HG03342 (cell line): ENCODE data around the gene PAWR.

Source experiments
- ATAC-seq: cut with Tn5 transposase; IDR thresholded peaks from one replicate; pipeline ENCODE4 v1.9.1; 2021; ENCODE audit warnings: mild to moderate bottlenecking, moderate library complexity; ENCODE audit not compliant: unreplicated experiment

Gene PAWR, protein sequence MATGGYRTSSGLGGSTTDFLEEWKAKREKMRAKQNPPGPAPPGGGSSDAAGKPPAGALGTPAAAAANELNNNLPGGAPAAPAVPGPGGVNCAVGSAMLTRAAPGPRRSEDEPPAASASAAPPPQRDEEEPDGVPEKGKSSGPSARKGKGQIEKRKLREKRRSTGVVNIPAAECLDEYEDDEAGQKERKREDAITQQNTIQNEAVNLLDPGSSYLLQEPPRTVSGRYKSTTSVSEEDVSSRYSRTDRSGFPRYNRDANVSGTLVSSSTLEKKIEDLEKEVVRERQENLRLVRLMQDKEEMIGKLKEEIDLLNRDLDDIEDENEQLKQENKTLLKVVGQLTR

DNA sequence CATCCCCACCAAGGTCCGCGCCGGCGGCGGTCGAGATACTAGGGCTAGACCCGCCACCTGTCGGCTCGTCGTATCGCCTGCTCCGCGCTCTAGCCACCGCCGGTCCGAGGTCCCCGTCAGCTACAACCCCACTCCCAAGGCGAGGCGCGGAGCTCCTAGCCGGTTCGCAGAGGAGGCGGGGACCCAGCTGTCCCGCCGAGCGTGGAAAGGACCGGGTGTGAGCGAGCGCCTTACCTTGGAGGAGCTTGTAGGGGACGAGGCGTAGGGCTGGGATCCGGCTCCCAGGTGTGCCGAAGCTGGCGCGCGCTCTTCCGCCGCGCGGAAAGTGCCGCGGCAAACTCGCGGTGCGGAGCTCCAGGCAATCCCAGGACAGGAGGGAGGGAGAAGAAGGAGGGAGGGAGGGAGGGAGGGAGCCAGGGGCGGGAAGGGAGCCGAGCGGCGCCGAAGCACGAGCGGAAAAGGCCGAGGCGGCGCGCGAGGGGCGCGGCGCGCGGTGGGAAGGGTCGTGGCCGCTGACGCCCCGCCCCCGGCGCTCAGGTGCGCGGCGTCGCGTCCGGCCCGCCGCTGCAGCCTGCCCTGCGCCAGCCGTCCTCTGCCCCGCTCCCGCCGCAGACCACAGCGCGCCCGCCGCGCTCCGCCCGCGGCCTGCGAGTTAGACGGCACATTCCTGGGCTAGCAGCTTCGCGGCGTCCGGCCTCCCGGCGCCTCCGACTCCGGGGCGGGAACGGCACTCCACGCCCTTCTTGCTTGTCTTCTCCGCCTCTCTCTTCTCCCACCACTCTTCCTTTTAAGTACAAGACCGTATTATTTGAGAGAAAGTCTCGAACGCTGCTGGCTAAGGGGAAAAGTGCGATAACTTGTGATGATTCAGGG is at the start of gene PAWR:
TSS of gene PAWR (minus strand) at position 327 of the 873 bp plus-strand sequence. CDS start 720 bp downstream, outside the sequence.
- peak; percentile 61 for ATAC-seq

DNA sequence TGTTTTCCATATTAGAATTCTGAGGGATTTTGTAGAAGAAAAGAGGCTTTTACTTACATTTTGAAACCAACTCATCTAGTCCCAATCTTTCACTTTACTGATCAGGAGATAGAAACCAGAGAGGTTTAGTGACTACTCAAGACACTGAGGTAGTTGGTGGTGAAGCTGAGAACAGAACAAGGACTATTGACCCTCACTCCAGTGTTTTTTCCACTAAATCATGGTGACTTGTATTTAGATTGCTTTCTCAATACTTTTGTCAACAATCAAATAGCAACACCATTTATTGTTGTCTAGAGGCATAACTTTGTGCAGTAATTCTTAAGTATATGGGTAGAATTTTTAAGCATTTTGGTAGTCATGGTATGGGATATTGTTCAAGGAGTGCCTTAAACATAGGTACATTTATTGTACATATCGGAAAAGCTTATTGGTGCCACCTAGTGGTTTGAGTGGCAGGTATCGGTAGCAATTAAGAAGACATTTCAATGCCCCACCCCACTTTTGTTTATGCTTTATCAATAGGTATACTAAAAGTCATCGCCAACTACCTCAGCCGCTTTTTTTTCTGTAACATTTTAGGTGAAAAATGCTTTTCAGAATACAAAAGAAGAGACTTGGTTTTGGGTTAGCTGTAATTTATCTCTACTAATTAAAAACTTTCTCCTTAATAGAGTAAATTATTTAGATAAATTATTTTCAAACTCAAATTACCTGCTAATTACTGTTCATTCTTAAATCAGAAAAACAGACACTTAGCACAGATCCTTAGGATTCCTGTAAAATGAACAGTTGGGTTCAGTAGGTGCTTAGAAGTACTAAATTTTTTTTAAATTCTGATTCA is 47.3 kb upstream of the PAWR start:
- ATAC-seq = peak; percentile 86

DNA sequence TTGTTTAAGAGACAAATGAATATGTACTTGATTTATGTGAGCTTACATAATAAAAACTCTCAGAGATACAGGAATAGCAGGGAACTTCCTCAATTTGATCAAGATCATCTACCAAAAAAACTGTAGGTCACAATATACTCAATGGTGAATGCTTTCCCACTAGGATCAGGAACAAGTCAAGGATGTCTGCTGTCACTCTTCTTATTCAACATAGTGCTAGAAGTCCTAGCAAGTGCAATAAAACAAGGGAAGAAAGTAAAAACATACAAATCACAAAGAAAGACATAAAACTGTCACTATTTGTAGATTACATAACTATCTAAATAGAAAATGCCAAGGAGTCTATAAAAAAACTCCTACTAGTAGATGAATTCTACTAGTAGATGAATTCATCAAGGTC is 41.9 kb upstream of the PAWR start:
- no peak for ATAC-seq

DNA sequence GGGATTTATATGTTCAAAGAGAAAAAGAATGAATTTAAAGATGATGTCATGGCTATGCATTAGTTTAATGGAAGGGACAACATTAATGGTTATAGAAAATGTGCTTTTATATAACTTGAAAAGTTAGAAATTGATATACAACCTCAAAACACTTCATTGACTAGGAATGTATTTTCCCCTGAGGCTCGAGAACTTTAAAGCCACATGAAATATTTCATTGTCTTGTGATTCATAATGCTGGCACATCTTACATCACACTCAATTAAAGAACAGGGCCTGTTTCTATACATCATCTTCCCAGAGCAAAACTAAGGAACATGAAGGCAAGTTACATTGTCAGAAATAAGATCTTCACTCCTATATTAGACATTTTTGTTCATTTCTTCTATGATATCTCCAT is 35.2 kb upstream of the PAWR start:
- ATAC-seq = no peak

DNA sequence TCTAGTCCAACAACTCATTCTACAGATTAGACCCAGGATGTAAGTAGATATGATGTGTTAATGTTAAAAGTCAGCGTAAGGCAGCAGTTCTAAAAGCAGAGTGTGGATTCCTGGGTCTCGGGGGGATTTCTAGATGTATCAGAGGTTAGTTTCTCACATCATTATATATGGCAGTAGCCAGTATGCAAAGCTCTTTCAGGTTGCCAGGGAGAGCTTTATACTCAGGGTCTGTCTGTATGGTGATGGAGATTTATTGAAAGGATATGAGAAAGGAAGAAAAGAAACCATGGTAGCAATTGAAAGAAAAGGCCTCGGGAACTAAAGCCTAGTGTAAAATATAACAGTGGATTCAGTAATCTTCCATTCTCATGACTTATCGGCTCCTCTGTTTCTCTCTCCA is 26.2 kb upstream of the PAWR start:
- ATAC-seq = no peak

DNA sequence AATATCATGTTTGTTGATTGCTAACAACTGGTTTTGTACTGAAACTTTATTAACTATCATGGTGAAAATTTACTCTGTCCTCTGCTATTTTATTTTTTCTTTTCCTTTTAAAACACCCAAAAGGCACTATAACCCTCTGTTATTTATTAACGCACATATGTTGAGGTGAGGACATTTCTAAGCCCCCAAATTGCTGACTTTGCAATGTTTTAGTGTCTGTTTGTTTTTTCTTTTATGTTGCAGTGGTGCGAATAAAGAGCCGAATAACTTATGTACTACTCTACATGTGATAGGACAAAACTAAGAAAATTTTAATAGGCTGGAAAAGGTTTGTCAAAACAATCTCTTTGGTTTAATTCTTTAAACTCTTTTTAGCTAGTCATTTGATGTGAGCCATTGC is 24.5 kb upstream of the PAWR start:
- ATAC-seq = no peak

DNA sequence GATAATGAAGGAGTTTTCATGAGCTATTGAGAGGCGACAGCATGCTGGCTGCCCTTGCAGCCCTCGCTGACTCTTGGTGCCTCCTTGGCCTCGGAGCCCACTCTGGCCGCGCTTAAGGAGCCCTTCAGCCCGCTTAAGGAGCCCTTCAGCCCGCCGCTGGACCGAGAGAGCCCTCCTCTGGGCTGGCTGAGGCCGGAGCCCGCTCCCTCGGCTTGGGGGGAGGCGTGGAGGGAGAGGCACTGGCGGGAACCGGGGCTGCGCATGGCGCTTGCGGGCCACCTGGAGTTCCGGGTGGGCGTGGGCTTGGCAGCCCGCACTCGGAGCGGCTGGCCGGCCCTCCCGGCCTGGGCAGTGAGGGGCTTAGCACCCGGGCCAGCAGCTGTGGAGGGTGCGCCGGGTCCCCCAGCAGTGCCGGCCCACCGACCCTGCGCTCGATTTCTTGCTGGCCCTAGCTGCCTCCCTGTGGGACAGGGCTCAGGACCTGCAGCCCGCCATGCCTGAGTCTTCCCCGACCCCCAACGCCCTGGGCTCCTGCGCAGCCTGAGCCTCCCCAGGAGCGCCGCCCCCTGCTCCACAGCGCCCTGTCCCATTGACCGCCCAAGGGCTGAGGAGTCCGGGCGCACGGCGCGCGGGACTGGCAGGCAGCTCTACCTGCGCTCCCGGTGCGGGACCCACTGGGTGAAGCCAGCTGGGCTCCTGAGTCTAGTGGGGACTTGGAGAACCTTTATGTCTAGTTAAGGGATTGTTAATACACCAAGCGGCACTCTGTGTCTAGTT is 20.1 kb upstream of the PAWR start:
- ATAC-seq = no peak

DNA sequence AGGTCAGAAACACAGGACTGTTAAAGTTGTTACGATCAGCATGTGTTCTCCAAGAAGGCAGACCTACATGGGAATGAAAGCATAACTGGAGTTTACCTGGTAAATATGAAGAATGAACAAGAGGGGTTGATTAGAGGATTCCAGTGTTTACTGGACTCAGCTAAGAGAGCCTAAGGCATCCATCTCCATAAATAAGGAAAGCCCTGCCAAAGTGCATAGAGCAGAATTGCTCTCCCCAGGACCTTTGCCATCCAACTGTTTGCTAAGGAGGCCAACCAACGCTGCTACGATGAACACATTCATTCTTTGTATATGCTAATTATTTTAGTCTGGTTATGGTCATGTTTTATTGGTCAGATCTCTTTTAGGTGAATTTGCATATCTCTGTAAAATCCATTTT is 17.1 kb upstream of the PAWR start:
- no peak for ATAC-seq

DNA sequence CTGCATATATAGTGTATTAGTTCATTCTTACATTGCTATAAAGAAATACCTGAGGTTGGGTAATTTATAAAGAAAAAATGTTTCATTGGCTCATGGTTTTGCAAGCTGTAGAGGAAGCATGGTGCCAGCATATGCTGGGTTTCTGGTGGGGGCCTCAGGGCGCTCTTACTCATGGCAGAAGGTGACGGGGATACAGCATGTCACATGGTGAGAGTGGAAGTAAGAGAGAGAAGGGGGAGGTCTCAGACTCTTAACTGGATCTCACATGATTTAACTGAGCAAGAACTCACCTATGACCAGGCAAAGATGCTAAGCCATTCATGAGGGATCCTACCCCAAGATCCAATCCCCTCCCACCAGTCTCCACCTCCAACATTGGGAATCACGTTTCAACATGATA is 15.9 kb upstream of the PAWR start:
- ATAC-seq = no peak

DNA sequence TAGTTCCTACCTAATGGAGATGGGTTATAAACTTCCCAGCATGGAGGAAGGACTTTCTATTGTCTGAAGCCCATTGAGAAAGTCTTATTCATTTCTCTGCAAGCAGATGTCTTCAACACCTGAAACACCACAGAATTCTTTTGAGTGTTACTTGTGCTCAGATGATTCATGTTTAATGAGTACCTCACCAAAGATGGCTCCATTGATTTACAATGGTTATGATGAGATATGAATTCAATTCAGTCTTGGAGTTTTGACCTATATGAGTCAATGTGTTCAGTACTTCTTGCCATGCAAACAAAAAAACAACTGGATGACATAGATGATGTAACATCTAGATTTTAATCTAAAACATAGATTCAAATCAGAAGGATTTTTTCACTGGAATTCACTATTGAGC is 15.4 kb upstream of the PAWR start:
- ATAC-seq = no peak

DNA sequence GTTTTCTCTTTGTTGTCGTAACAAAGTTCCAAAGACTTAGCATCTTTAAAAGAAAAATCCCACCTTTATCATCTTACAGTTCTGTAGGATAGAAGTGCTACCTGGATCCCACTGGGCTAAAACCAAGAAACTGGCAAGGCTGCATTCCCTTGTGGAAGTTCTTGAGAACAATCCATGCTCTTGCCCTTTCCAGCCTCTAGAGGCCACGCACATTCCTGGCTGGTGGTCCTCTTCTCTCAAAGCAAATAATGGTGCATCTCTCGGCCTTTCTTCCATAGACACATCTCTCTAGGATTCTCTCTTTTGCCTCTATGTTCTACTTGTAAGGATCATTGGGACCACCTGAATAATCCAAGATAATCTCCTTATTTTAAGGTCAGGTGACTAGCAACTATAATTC is 8.2 kb upstream of the PAWR start:
- ATAC-seq = no peak

DNA sequence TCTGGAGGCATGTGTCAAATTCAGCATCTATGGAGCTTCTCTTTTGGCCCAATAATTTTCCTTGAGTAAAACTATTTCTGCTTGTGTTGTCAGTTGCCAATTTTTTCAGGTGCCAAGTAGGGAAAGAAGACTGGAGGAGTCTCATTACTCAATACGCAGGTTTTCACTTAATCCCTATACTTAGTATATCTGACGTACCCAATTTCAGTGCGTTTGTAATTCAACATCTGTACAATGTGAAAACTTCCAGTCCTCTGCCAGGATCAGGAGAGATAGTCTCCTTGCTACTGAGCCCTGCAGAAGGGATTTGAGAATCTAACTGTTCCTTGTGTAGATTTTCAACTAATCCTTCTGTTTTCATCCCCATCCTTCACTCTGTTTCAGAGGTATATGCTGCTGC is 5.7 kb upstream of the PAWR start:
- ATAC-seq = no peak

DNA sequence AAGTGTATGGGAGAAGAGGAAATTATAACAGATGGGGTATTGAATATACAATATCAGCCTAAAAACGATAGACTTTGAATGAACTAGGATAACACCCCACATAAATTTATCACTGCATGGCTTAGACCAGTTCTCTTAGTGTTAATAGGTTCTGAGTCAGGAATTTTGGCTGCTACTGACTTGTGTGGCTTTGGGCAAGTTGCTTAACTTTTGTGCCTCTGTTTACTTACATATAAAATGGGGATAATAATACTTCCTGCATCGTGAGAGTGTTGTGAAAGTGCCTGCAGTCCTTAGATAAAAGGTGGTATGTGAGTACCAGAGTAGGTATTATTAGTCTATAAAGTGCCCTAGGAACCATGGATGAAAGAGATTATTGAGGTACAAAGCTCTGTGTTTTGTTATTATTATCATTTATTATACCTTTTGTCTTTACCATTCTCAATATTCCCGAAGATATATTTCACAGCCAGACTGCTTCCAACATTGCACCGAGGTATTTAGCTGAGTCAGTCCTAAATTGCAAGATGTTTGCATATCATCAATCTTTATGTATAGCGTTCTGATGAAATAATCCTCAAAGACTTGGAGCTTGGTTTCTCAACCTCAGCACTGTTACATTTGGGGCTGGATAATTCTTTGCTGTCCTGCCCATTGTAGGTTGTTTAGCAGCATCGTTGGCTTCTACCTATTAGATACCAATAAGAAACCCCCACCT is 2.3 kb upstream of the PAWR start:
- no peak for ATAC-seq

DNA sequence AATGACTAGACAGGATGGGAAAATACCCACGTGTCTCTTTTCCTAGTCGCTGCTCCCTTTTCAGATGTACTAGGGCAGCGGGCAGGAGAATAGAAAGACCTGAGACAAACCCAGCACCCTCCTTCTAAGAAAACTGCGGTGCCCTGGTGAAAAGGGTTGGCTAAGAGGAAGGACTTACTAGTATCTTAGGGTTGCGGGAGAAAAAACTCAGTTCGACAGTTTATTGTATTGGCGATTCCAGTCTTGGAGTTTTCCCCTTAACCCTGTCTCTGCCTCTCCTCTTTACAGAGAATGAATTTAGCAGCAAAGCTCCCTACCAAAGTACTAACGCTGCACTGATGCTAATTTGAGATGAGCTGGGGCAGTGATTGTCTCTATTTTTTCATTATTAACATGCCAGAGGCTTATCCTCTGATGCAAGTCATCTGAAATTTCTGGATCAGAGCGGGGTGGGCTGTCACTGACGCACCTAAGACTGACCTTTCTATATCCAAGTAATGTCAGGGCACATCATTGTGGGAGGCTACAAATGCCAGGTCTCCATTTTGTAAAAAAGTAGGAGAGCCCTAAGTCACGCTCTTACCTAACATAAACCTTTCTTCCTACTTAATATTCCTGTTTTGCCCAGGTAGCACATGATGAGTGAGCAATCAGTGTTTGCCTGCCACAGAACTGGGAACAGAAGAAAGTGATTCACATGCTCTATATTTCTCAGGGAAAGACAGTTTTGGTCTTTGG is 916 bp upstream of the PAWR start:
- ATAC-seq = no peak

DNA sequence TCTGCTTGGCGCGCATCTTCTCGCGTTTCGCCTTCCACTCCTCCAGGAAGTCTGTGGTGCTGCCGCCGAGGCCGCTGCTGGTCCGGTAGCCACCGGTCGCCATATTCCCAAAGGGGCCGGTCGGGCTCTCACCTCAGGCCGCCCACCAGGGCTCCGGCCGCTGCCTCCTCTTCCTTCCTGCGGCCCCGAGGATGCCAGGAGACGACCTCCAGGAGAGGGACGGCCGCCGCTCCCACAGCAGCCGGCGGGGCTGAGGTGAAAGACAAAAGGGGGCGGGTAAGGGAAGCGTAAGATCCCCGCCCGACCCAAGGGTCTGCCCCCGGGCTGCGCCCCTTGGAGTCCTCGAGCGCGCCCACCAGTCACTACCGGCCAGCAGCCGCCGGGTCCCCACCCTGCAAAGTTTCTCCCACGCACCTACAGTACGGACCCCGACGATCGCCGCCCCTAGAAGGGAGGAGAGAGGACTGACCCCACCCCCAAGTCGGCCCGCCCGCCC is 574 bp downstream of the PAWR start:
- ATAC-seq = peak; percentile 20

DNA sequence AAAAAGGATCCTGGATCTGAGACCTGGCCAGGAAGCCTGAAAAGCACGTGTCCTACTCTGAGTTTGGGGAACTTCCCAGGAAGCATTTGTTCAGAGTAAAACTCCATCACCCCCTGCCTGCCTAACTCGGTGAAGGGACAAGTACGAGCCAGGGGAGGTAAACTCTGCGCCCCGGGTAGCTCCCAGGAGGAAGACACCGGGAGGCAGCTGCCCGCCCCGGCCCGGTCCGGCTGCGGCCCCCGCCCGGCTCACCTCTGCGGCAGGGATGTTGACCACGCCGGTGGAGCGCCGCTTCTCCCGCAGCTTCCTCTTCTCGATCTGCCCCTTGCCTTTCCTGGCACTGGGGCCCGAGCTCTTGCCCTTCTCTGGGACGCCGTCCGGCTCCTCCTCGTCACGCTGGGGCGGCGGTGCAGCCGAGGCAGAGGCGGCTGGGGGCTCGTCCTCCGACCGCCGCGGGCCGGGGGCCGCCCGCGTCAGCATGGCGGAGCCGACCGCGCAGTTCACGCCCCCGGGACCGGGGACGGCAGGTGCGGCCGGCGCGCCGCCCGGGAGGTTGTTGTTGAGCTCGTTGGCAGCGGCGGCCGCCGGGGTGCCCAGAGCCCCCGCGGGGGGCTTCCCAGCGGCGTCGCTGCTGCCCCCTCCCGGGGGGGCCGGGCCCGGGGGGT is 1.2 kb downstream of the PAWR start:
- ATAC-seq = peak; percentile 21

DNA sequence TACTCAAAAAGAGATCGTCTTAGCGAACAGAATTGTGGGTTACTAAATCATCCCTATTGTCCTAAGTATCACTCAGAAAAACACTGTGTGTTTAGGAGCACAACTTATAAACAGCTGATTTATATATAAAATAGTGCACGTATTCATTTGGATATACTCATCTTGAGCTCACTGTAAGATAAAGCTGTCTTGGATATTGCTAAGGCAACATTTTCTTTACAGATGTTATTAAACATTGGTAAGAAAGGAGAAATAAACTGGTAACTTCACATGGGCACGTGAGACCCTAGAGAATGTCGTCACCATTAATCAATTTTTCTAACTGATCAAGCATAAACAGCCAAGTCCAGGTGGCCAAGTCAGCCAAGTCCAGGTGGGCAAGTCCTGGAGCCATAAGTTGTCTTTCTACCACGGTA is 1.7 kb downstream of the PAWR start:
- ATAC-seq = peak; percentile 0

DNA sequence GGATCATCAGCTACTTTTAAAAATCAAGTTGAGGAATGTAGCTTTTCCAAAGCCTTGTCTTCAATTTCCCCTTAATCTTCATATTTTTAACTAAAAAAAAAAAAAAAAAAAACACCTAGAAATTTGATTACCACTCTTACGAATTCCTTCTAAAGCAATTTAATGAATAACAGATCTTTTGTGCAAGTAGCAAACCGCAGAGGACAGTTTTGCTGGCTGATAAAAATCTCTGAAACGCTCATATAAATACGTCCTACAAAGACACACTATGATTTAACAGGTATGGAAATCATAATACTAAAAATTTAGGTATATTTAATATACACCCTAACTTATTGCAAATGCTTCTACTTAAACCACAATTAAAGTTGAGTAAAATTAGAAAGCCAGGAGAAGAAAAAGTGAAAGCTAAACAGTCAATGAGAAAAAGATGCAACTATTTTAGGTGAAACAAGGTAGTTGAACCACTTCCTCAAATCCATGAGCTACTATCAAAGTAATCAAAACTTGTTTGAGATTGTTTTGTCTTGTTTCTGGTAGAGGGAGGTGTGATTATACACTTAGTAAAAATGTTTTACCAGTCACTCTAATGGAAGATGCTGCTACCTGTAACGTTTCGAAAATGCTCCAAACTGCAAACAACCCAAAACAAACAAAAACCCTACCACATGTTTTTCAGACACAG is 2.2 kb downstream of the PAWR start:
- ATAC-seq = peak; percentile 22
